ENCODE measurements around the gene BMP6. TPM values are rescaled to one million over a fixed set of nuclear protein-coding genes. Genes with fewer than 3 reads are reported as not detected.
A peak's percentile ranks its signal among the peaks of the same experiment; 100 is the strongest.

BMP6 gene
- polyA plus RNA-seq, 4 donors: 0.22 to 2.0 (median 0.94) TPM

DNA sequence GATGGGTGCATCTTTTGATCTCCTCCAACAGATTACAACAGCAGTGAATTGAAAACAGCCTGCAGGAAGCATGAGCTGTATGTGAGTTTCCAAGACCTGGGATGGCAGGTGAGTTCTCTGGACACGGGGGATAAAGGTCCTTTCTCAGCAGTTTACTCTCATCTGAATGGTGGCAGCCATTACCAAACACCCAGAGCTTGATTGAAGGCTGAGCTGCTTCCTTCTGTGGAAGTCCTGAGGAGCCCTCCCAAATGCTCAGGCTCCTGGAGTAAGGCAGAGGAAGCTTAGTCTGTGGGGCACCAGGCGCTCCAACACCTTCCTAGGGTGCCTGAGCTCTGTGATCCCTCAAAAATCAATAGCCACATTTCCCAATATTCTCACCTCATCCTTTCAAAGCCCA lies 153.1 kb downstream of the BMP6 start:
- WGBS, 3 donors: 73 to 88% (median 76%) methylated on average over 2 of the region's 2 CpGs
- peaks cover 9 to 28% (median 15%) of the 10 kb centered on the region in 3 donors for H3K36me3 ChIP-seq (ENCODE audit: control insufficient read depth in 3 of 3, insufficient read depth in 2 of 3, low read depth in 1 of 3, low read length in 3 of 3)
- no peak for FAIRE-seq

DNA sequence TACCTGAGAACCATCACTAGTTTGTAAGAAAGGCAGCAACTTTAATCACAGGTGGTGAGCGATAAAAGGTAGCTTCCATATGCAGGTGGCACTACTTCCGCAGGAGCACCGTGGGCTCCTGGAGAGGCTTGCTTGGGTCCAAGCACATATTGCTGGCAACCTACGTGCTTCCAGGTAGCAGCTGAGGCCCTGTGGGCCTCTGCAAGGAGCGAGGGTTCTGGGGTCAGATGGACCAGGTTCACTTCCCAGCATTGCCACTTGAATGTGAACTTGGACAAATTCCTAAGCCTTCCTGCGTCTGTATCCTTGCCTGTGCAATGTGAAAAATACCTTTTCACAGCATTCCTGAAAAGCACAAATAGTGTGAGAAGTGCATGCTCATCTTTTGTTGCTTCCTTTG lies 153.7 kb downstream of the BMP6 start:
- 94 to 97% (median 94%) methylated on average over 6 of the region's 6 CpGs for WGBS, 3 donors
- no peak overlapping the region for H3K4me3 ChIP-seq (ENCODE audit: low read depth in 1 of 3, low read length in 3 of 3)
- H3K4me1 ChIP-seq (ENCODE audit: control insufficient read depth in 3 of 3, insufficient read depth in 2 of 3, low read depth in 1 of 3, low read length in 2 of 3): no peaks in the 10 kb centered on the region
- H3K27me3 ChIP-seq (ENCODE audit: control insufficient read depth in 3 of 3, insufficient read depth in 3 of 3, low read length in 3 of 3): no peaks in the 10 kb centered on the region
- DNase-seq (no peak), FAIRE-seq (no peak)
- H3K36me3 ChIP-seq (ENCODE audit: control insufficient read depth in 3 of 3, insufficient read depth in 2 of 3, low read depth in 1 of 3, low read length in 3 of 3): peaks cover 9 to 32% (median 15%) of the 10 kb centered on the region in 3 donors
- no peaks in the 10 kb centered on the region for H3K9me3 ChIP-seq (ENCODE audit: control insufficient read depth in 2 of 2, insufficient read depth in 1 of 2, low read depth in 1 of 2, low read length in 1 of 2)
- no peak overlapping the region for H3K27ac ChIP-seq (ENCODE audit: low read depth in 1 of 3, low read length in 2 of 3)

More for the DNA sequence above, 153.1 kb downstream of the BMP6 start:
- Histone ChIP-seq H3K4me3 (ENCODE audit: low read depth in 1 of 3, low read length in 3 of 3) (no peak overlapping the region), H3K27me3 (ENCODE audit: control insufficient read depth in 3 of 3, insufficient read depth in 3 of 3, low read length in 3 of 3) (no peaks in the 10 kb centered on the region), H3K9me3 (ENCODE audit: control insufficient read depth in 2 of 2, insufficient read depth in 1 of 2, low read depth in 1 of 2, low read length in 1 of 2) (no peaks in the 10 kb centered on the region), H3K4me1 (ENCODE audit: control insufficient read depth in 3 of 3, insufficient read depth in 2 of 3, low read depth in 1 of 3, low read length in 2 of 3) (no peaks in the 10 kb centered on the region), H3K27ac (ENCODE audit: low read depth in 1 of 3, low read length in 2 of 3) (no peak overlapping the region)
- DNase-seq: peak in 1 of 2 donors; percentile 6

DNA sequence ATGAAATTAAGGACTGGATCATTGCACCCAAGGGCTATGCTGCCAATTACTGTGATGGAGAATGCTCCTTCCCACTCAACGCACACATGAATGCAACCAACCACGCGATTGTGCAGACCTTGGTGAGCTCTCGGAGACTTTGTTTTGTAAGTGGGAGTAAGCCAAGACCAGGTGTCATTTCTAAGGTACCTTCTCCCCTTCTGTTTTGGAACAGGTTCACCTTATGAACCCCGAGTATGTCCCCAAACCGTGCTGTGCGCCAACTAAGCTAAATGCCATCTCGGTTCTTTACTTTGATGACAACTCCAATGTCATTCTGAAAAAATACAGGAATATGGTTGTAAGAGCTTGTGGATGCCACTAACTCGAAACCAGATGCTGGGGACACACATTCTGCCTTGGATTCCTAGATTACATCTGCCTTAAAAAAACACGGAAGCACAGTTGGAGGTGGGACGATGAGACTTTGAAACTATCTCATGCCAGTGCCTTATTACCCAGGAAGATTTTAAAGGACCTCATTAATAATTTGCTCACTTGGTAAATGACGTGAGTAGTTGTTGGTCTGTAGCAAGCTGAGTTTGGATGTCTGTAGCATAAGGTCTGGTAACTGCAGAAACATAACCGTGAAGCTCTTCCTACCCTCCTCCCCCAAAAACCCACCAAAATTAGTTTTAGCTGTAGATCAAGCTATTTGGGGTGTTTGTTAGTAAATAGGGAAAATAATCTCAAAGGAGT lies 154.2 kb downstream of the BMP6 start:
- no peak overlapping the region for H3K4me3 ChIP-seq (ENCODE audit: low read depth in 1 of 3, low read length in 3 of 3)
- no peaks in the 10 kb centered on the region for H3K9me3 ChIP-seq (ENCODE audit: control insufficient read depth in 2 of 2, insufficient read depth in 1 of 2, low read depth in 1 of 2, low read length in 1 of 2)
- no peak for FAIRE-seq
- H3K27ac ChIP-seq (ENCODE audit: low read depth in 1 of 3, low read length in 2 of 3): no peak overlapping the region
- H3K27me3 ChIP-seq (ENCODE audit: control insufficient read depth in 3 of 3, insufficient read depth in 3 of 3, low read length in 3 of 3): no peaks in the 10 kb centered on the region
- DNase-seq: no peak
- no peaks in the 10 kb centered on the region for H3K4me1 ChIP-seq (ENCODE audit: control insufficient read depth in 3 of 3, insufficient read depth in 2 of 3, low read depth in 1 of 3, low read length in 2 of 3)
- H3K36me3 ChIP-seq (ENCODE audit: control insufficient read depth in 3 of 3, insufficient read depth in 2 of 3, low read depth in 1 of 3, low read length in 3 of 3): peaks cover 9 to 34% (median 17%) of the 10 kb centered on the region in 3 donors
- 90 to 91% (median 90%) methylated on average over 13 of the region's 13 CpGs for WGBS, 3 donors

DNA sequence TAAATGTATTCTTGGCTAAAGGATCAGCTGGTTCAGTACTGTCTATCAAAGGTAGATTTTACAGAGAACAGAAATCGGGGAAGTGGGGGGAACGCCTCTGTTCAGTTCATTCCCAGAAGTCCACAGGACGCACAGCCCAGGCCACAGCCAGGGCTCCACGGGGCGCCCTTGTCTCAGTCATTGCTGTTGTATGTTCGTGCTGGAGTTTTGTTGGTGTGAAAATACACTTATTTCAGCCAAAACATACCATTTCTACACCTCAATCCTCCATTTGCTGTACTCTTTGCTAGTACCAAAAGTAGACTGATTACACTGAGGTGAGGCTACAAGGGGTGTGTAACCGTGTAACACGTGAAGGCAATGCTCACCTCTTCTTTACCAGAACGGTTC lies 154.8 kb downstream of the BMP6 start:
- 92 to 93% (median 93%) methylated on average over 9 of the region's 9 CpGs for WGBS, 3 donors
- Histone ChIP-seq H3K27ac (ENCODE audit: low read depth in 1 of 3, low read length in 2 of 3) (no peak overlapping the region), H3K9me3 (ENCODE audit: control insufficient read depth in 2 of 2, insufficient read depth in 1 of 2, low read depth in 1 of 2, low read length in 1 of 2) (no peaks in the 10 kb centered on the region), H3K4me3 (ENCODE audit: low read depth in 1 of 3, low read length in 3 of 3) (no peak overlapping the region), H3K4me1 (ENCODE audit: control insufficient read depth in 3 of 3, insufficient read depth in 2 of 3, low read depth in 1 of 3, low read length in 2 of 3) (no peaks in the 10 kb centered on the region), H3K27me3 (ENCODE audit: control insufficient read depth in 3 of 3, insufficient read depth in 3 of 3, low read length in 3 of 3) (no peaks in the 10 kb centered on the region), H3K36me3 (ENCODE audit: control insufficient read depth in 3 of 3, insufficient read depth in 2 of 3, low read depth in 1 of 3, low read length in 3 of 3) (peaks cover 11 to 36% (median 17%) of the 10 kb centered on the region in 3 donors)
- FAIRE-seq: no peak
- no peak for DNase-seq

DNA sequence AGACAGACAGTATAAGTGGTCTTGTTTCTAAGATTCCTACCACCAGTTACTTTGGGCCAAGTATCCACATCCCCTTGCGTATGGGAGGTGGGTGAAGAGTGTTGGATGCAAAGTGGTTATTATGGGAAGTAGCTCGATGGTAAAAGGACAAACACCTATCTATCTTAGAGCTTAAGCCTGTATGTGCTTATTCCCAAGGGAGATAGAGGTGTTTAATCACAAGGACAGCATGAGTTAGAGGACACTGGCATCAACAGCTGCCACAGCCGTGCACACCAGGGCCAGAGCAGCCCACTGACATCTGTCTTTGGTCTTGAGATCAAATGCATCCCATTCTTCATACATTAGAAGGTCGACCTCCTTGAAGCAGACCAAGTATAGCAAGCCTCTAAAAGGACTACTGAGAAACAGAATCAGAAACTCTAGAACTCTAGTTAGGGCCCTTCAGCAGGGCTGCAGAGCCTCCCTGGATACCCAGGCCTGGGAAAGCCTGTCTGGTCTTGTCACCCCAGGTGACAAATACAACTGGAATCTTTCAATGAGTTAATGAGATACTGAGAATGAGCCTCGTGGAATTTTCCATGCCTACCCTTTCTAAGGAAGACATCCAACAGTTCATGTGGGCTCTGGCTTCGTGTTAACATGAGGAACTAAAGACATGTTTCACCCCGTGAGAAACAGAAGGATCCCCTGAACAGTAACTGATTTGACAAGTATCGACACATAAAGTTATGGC lies 156.0 kb downstream of the BMP6 start:
- Histone ChIP-seq H3K36me3 (ENCODE audit: control insufficient read depth in 3 of 3, insufficient read depth in 2 of 3, low read depth in 1 of 3, low read length in 3 of 3) (peaks cover 15 to 44% (median 23%) of the 10 kb centered on the region in 3 donors), H3K27me3 (ENCODE audit: control insufficient read depth in 3 of 3, insufficient read depth in 3 of 3, low read length in 3 of 3) (no peaks in the 10 kb centered on the region), H3K4me1 (ENCODE audit: control insufficient read depth in 3 of 3, insufficient read depth in 2 of 3, low read depth in 1 of 3, low read length in 2 of 3) (no peaks in the 10 kb centered on the region), H3K27ac (ENCODE audit: low read depth in 1 of 3, low read length in 2 of 3) (no peak overlapping the region), H3K4me3 (ENCODE audit: low read depth in 1 of 3, low read length in 3 of 3) (no peak overlapping the region), H3K9me3 (ENCODE audit: control insufficient read depth in 2 of 2, insufficient read depth in 1 of 2, low read depth in 1 of 2, low read length in 1 of 2) (no peaks in the 10 kb centered on the region)
- DNase-seq (no peak), FAIRE-seq (no peak)
- 87 to 90% (median 90%) methylated on average over 8 of the region's 8 CpGs for WGBS, 3 donors

DNA sequence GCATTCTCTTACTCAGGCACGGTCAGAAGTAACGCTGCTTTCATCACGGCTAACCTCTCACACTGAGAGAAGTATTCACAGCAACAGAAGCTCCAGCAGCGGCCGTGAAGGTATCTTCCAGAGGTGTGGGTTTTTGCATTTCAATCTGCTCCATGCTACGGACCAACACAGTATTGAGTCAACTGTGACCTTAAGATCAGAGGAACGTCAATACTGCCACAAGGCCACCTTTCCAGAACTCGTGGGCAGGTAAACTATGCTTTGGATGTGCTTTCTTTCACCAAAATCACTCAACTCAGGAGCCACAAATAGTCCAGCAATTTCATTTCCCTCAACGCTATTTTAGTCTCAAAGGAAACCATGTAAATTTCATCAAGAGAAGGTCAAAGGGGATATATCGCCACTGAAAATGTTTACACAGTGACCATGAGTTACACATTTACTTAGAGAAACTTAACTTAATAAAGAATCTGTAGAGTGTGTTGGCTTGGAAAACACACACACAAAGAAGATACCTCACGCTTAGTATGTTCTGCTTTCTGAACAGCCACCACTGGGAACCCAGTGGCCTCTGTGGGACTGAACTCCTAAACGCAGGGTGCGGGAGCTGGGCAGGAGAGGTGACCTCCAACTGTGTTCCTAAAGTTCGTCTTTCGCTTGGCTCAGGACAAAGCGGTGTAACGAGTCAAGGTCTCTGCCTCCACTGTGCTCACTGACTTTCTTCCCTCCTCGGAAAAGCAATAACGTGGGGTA lies 156.8 kb downstream of the BMP6 start:
- Histone ChIP-seq H3K36me3 (ENCODE audit: control insufficient read depth in 3 of 3, insufficient read depth in 2 of 3, low read depth in 1 of 3, low read length in 3 of 3) (peaks cover 15 to 52% (median 26%) of the 10 kb centered on the region in 3 donors), H3K4me1 (ENCODE audit: control insufficient read depth in 3 of 3, insufficient read depth in 2 of 3, low read depth in 1 of 3, low read length in 2 of 3) (no peaks in the 10 kb centered on the region), H3K9me3 (ENCODE audit: control insufficient read depth in 2 of 2, insufficient read depth in 1 of 2, low read depth in 1 of 2, low read length in 1 of 2) (no peaks in the 10 kb centered on the region), H3K27me3 (ENCODE audit: control insufficient read depth in 3 of 3, insufficient read depth in 3 of 3, low read length in 3 of 3) (no peaks in the 10 kb centered on the region), H3K4me3 (ENCODE audit: low read depth in 1 of 3, low read length in 3 of 3) (no peak overlapping the region), H3K27ac (ENCODE audit: low read depth in 1 of 3, low read length in 2 of 3) (no peak overlapping the region)
- DNase-seq (no peak), FAIRE-seq (no peak)
- 89 to 95% (median 93%) methylated on average over 19 of the region's 19 CpGs for WGBS, 3 donors

DNA sequence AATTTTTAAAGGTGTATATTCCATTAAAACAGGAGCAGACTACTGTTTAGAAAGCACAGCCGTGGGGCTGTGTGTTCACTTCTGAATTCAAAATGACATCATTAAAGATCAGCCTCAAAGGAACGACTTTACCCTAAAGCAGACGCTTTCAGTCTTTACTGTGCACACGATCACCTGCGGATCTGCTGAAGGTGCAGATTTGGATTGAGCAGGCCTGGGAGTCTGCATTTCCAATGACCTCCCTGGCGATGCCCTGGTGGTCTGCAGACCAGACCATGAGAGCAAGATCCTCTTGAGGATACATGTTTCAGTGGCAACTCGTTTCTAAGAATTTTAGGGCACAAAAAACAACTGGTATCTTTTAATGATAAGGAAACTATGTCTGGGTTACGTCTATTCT lies 157.5 kb downstream of the BMP6 start:
- no peak overlapping the region for H3K27ac ChIP-seq (ENCODE audit: low read depth in 1 of 3, low read length in 2 of 3)
- H3K9me3 ChIP-seq (ENCODE audit: control insufficient read depth in 2 of 2, insufficient read depth in 1 of 2, low read depth in 1 of 2, low read length in 1 of 2): no peaks in the 10 kb centered on the region
- no peak overlapping the region for H3K4me3 ChIP-seq (ENCODE audit: low read depth in 1 of 3, low read length in 3 of 3)
- peaks cover 15 to 58% (median 29%) of the 10 kb centered on the region in 3 donors for H3K36me3 ChIP-seq (ENCODE audit: control insufficient read depth in 3 of 3, insufficient read depth in 2 of 3, low read depth in 1 of 3, low read length in 3 of 3)
- no peak for FAIRE-seq
- H3K4me1 ChIP-seq (ENCODE audit: control insufficient read depth in 3 of 3, insufficient read depth in 2 of 3, low read depth in 1 of 3, low read length in 2 of 3): no peaks in the 10 kb centered on the region
- H3K27me3 ChIP-seq (ENCODE audit: control insufficient read depth in 3 of 3, insufficient read depth in 3 of 3, low read length in 3 of 3): no peaks in the 10 kb centered on the region
- 93 to 96% (median 95%) methylated on average over 8 of the region's 8 CpGs for WGBS, 3 donors
- DNase-seq: no peak

DNA sequence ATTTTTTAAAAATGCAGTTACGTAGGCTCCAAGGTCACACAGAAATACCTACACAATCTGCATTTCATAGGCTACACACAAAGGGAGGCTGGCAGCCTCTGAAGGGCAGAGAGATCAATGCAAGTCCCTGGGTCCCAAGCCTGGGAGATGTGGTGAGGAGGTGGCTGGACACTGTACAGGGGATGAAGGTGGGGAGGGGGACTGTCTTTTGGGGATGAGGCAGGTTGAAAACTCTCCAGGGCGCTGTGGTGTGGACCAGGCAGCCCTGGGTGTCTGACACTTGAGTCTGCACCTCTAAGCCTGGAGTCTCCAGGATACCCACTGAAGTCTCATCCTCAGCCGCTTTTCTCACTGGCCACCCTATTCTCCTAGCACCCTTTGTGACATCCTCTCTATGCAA lies 160.2 kb downstream of the BMP6 start:
- no peaks in the 10 kb centered on the region for H3K27me3 ChIP-seq (ENCODE audit: control insufficient read depth in 3 of 3, insufficient read depth in 3 of 3, low read length in 3 of 3)
- WGBS, 3 donors: 97 to 100% (median 98%) methylated on average over 3 of the region's 3 CpGs
- DNase-seq (no peak), FAIRE-seq (no peak)
- peaks cover 18 to 65% (median 42%) of the 10 kb centered on the region in 3 donors for H3K36me3 ChIP-seq (ENCODE audit: control insufficient read depth in 3 of 3, insufficient read depth in 2 of 3, low read depth in 1 of 3, low read length in 3 of 3)
- no peak overlapping the region for H3K4me3 ChIP-seq (ENCODE audit: low read depth in 1 of 3, low read length in 3 of 3)
- no peaks in the 10 kb centered on the region for H3K4me1 ChIP-seq (ENCODE audit: control insufficient read depth in 3 of 3, insufficient read depth in 2 of 3, low read depth in 1 of 3, low read length in 2 of 3)
- H3K9me3 ChIP-seq (ENCODE audit: control insufficient read depth in 2 of 2, insufficient read depth in 1 of 2, low read depth in 1 of 2, low read length in 1 of 2): no peaks in the 10 kb centered on the region
- H3K27ac ChIP-seq (ENCODE audit: low read depth in 1 of 3, low read length in 2 of 3): no peak overlapping the region

All from small intestine (tissue), 7 donors.